CD4-positive, alpha-beta T cell treated with Interleukin-2 at 100 ng/mL for 4 hours (primary cell): ENCODE data around the gene FBXL16.
A peak's percentile ranks its signal among the peaks of the same experiment; 100 is the strongest.

ENCODE experiments used
- DNase-seq: peaks from one replicate; pipeline ENCODE4 v3.0.0-alpha.2; 2020; ENCODE audit warnings: low spot score

FBXL16 gene

GRCh38 chr16:660459-661183, 45.0 kb downstream of the FBXL16 start:
- DNase-seq: peak; percentile 60

- no peak for DNase-seq
These were observed 45.5 kb downstream of the FBXL16 start for GRCh38 chr16:660132-660458.

- DNase-seq: no peak
These were observed 46.0 kb downstream of the FBXL16 start for GRCh38 chr16:659618-660017.

GRCh38 chr16:658679-659571, 46.7 kb downstream of the FBXL16 start:
- DNase-seq: no peak

GRCh38 chr16:657487-657886, 48.1 kb downstream of the FBXL16 start:
- DNase-seq: no peak

- DNase-seq: no peak
These were observed 51.6 kb downstream of the FBXL16 start for GRCh38 chr16:654034-654433.

GRCh38 chr16:652454-653305, 52.9 kb downstream of the FBXL16 start:
- no peak for DNase-seq

- no peak for DNase-seq
These were observed 53.8 kb downstream of the FBXL16 start for GRCh38 chr16:651844-652243.

- DNase-seq: no peak
These were observed 56.0 kb downstream of the FBXL16 start for GRCh38 chr16:649631-650030.

GRCh38 chr16:648781-649589, 56.6 kb downstream of the FBXL16 start, which contains the start of gene WDR90:
Gene WDR90 (plus strand): TSS chr16:649365. CDS start chr16:649417, 52 bp downstream.
- DNase-seq: peak; percentile 89

GRCh38 chr16:648071-648780, 57.4 kb downstream of the FBXL16 start:
- peak; percentile 26 for DNase-seq

- no peak for DNase-seq
These were observed 58.3 kb downstream of the FBXL16 start for GRCh38 chr16:647173-647902.

GRCh38 chr16:646679-647172, 58.9 kb downstream of the FBXL16 start:
- no peak for DNase-seq

GRCh38 chr16:645852-646678, 59.5 kb downstream of the FBXL16 start:
- no peak for DNase-seq

GRCh38 chr16:644556-644955, 61.0 kb downstream of the FBXL16 start:
- no peak for DNase-seq

- no peak for DNase-seq
These were observed 62.6 kb downstream of the FBXL16 start for GRCh38 chr16:643050-643368.
